Measurements from ENCODE around the gene BLM. TPM values are rescaled to one million over a fixed set of nuclear protein-coding genes. Genes with fewer than 3 reads are reported as not detected.
"Not testable (repeated sequence)": the region's sequence is repeated elsewhere in the genome, so short reads cannot be mapped to it uniquely, and the experiment has no call there.

The BLM gene
- total RNA-seq, 2 experiments from 2014 or later, result 59.5 to 73.7 TPM

DNA sequence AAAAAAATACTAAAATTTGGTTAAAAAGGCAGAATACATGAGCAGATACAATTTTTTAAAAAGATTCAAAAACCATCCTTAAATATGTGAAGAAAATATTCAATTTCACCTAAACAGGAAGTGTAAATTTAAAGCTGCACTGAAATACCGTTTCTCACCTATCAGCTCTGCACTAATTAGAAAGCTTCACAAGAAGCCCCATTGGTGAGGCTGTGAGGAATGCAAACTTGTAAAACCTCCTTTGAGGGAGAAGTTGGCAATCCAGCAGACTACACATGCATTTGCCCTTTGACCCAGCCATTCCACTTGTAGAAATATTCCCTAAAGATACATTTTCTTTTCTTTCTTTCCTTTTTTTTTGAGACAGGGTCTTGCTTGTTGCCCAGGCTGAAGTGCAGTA, 18.8 kb downstream of the BLM start:
- Mint-ChIP-seq H3K27ac (no peak overlapping the region), H3K27me3 (no peaks in the 10 kb centered on the region), H3K9me3 (ENCODE audit: low read depth) (peaks cover 12% of the 10 kb centered on the region), H3K36me3 (ENCODE audit: low read depth) (peaks cover 41% of the 10 kb centered on the region), H3K4me3 (no peak overlapping the region), H3K4me1 (peaks cover 21% of the 10 kb centered on the region)
- ChIA-PET CTCF (no interaction called here), POLR2A (interaction anchor here (0.6 kb wide), 1 partner anchor 156 kb away, joined by 3 read pairs; no protein-coding TSS in a partner anchor)
- ATAC-seq (no peak), DNase-seq (no peak)
- intact Hi-C loops (cut with DNase I, micrococcal nuclease), result no loop called here

DNA sequence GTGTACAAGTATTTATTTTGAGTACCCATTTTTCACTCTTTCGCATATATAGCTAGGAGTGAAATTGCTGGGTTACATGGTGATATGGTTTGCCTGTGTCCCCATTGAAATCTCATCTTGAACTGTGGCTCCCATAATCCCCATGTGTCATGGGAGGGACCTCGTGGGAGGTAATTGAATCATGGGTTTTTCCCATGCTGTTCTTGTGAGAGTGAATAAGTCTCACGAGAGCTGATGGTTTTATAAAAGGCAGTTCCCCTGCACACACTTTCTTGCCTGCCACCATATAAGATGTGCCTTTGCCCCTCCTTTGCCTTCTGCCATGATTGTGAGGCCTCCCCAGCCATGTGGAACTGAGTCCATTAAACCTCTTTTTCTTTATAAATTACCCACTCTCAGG, 23.4 kb downstream of the BLM start:
- H3K4me3 Mint-ChIP-seq; H3K27me3 Mint-ChIP-seq; intact Hi-C loops (cut with DNase I, micrococcal nuclease); H3K27ac Mint-ChIP-seq: not testable (repeated sequence)
- CTCF ChIA-PET, result interaction anchor here (1.2 kb wide), 1 partner anchor 145 kb away, joined by 5 read pairs; no protein-coding TSS in a partner anchor
- H3K4me1 Mint-ChIP-seq, result peaks cover 43% of the 10 kb centered on the region
- H3K36me3 Mint-ChIP-seq (ENCODE audit: low read depth), result peaks cover 44% of the 10 kb centered on the region
- peak; percentile 41 for DNase-seq
- peak; percentile 72 for ATAC-seq
- H3K9me3 Mint-ChIP-seq (ENCODE audit: low read depth), result peaks cover 17% of the 10 kb centered on the region
- POLR2A ChIA-PET, result interaction anchor here (0.6 kb wide), 1 partner anchor 118 kb away, joined by 3 read pairs; no protein-coding TSS in a partner anchor

DNA sequence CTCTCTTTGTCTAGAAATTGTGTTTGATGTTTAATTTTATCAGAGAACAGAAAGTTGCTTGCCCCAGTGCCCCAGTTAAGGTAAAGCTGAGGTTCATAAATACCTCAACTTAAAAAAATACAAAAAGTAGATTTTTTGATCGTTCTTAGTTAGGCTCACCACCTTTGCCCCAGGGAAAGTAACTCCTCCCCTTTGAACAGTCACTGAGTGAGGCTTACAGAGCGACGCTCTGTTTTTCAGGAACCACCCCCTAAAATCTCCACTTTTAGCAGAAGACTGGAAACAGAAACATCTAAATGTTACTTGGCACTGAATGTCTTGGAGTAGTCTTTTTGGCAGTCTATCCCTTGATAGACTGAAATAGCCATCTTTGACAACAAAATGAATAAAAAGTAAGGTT, 24.9 kb downstream of the BLM start:
- intact Hi-C loops (cut with DNase I, micrococcal nuclease), result no loop called here
- ChIA-PET CTCF (no interaction called here), POLR2A (no interaction called here)
- no peak for DNase-seq
- no peak for ATAC-seq
- Mint-ChIP-seq H3K27ac (no peak overlapping the region), H3K27me3 (no peaks in the 10 kb centered on the region), H3K4me3 (no peak overlapping the region), H3K4me1 (peaks cover 38% of the 10 kb centered on the region), H3K9me3 (ENCODE audit: low read depth) (peaks cover 17% of the 10 kb centered on the region), H3K36me3 (ENCODE audit: low read depth) (peaks cover 38% of the 10 kb centered on the region)

DNA sequence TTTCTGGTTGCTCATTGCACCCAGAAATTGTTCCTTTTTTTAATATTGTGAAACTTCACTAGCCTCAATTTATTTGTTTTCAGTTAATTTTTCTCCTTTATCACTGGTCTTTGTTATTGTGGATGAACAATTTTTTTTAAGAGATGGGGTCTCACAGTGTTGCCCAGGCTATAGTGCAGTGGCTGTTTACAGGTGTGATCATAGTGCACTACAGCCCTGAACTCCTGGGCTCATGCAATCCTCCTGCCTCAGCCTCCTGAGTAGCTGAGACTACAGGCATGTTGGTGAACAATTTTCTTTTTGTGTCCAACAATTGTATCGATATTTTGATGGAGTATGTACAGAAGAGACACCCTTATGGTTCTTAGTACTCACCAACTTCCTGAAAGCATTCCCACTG, 26.3 kb downstream of the BLM start:
- Mint-ChIP-seq H3K4me1 (peaks cover 38% of the 10 kb centered on the region), H3K27me3 (no peaks in the 10 kb centered on the region), H3K27ac (no peak overlapping the region), H3K4me3 (no peak overlapping the region), H3K36me3 (ENCODE audit: low read depth) (peaks cover 44% of the 10 kb centered on the region), H3K9me3 (ENCODE audit: low read depth) (peaks cover 17% of the 10 kb centered on the region)
- DNase-seq (no peak), ATAC-seq (no peak)
- POLR2A ChIA-PET, result no interaction called here
- CTCF ChIA-PET, result interaction anchor here (0.6 kb wide), 1 partner anchor 191 kb away, joined by 3 read pairs; no protein-coding TSS in a partner anchor
- intact Hi-C loops (cut with DNase I, micrococcal nuclease), result no loop called here

DNA sequence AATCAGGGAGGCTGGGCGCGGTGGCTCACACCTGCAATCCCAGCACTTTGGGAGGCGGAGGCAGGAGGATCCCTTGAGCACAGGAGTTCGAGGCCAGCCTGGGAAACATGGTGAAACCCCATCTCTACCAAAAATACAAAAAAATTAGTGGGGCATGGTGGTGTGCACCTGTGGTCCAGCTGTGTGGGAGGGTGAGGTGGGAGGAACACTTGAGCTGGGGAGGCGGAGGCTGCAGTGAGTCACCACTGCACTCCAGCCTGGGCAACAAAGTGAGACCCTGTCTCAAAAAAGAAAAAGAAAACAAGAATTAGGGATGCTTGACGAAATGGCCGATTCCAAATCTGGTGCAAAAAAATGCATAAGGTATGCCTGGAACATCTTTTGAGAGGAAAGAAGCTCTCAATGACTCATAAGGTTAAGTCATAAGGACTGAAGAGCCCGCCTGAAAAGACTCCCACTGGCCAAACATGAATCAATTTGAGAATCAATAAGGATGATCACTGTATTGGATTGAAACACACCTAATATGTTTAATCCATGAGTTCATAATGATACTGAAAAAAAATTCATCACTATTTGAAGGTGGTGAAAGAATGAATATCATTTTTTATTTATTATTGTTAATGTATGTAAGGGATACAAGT, 27.7 kb downstream of the BLM start:
- Mint-ChIP-seq H3K27me3 (no peaks in the 10 kb centered on the region), H3K4me1 (peaks cover 46% of the 10 kb centered on the region), H3K4me3 (no peak overlapping the region), H3K27ac (no peak overlapping the region), H3K9me3 (ENCODE audit: low read depth) (peaks cover 15% of the 10 kb centered on the region), H3K36me3 (ENCODE audit: low read depth) (peaks cover 47% of the 10 kb centered on the region)
- no peak for ATAC-seq
- no peak for DNase-seq
- intact Hi-C loops (cut with DNase I, micrococcal nuclease), result no loop called here
- CTCF ChIA-PET, result interaction anchor here (0.8 to 1.8 kb wide), 2 partner anchors 142 to 972 kb away, joined by 3 to 6 read pairs; no protein-coding TSS in a partner anchor
- POLR2A ChIA-PET, result no interaction called here

DNA sequence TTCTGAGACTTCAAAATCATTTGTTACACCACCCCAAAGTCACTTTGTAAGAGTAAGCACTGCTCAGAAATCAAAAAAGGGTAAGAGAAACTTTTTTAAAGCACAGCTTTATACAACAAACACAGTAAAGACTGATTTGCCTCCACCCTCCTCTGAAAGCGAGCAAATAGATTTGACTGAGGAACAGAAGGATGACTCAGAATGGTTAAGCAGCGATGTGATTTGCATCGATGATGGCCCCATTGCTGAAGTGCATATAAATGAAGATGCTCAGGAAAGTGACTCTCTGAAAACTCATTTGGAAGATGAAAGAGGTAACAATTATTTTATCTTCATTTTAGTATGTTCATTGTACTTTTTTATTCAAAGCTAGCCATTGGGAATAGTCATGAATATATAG, 32.6 kb downstream of the BLM start:
- DNase-seq (peak; percentile 27), ATAC-seq (peak; percentile 84)
- Mint-ChIP-seq H3K36me3 (ENCODE audit: low read depth) (peaks cover 47% of the 10 kb centered on the region), H3K4me1 (peaks cover 28% of the 10 kb centered on the region), H3K27me3 (no peaks in the 10 kb centered on the region), H3K4me3 (peak overlapping the region; percentile 22), H3K27ac (peak overlapping the region; percentile 82), H3K9me3 (ENCODE audit: low read depth) (no peaks in the 10 kb centered on the region)
- intact Hi-C loops (cut with DNase I, micrococcal nuclease), result no loop called here
- POLR2A ChIA-PET, result no interaction called here
- CTCF ChIA-PET, result interaction anchor here (0.8 to 0.9 kb wide), 3 partner anchors 49 to 100 kb away, joined by 3 read pairs; no protein-coding TSS in a partner anchor

DNA sequence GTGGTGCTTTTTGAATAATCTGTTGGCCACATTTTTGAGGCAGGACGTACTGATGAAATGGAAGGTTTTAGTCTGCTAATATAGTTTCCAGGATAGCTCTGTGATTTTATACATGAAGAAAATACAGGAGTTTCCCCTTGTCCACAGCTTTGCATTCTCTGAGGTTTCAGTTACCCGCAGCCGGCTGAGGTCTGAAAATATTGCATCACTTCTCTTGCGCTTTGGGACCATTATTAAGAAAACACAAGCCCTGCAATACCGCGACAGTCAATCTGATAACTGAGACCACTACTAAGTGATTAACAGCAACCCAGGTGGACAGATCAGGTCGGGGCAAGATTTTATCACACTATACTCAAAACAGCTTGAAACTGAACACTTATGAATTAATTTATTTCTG, 33.0 kb downstream of the BLM start:
- POLR2A ChIA-PET, result no interaction called here
- H3K36me3 Mint-ChIP-seq (ENCODE audit: low read depth), result peaks cover 52% of the 10 kb centered on the region

DNA sequence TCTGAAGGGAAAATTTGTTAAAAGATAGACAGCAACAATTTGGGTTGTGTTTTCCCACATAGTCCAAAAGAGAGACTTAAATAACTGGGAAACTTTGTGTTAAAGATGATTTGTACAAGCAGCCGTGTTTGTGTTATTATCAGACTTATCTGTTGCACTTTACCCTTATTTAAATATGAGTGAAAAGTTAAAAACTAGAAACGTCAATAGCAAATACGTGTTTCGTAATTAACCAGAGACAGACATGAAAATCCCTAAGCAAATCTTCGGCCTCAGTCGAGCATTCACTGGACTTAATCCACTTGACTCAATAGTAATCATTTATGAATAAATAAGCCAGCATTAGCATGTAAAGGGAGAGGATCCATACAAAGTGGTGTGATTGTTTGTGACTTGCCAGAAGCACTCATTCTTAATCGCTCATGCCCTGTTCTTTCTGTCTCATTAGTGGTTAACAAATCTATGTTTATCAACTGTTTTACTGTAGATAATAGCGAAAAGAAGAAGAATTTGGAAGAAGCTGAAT, 34.2 kb downstream of the BLM start:
- no peak overlapping the region for H3K27ac Mint-ChIP-seq
- H3K4me1 Mint-ChIP-seq, result peaks cover 25% of the 10 kb centered on the region
- ATAC-seq (no peak), DNase-seq (no peak)
- no peaks in the 10 kb centered on the region for H3K9me3 Mint-ChIP-seq (ENCODE audit: low read depth)
- peaks cover 58% of the 10 kb centered on the region for H3K36me3 Mint-ChIP-seq (ENCODE audit: low read depth)
- ChIA-PET CTCF (interaction anchor here (1.3 kb wide), 1 partner anchor 134 kb away, joined by 3 read pairs; no protein-coding TSS in a partner anchor), POLR2A (no interaction called here)
- H3K4me3 Mint-ChIP-seq, result no peak overlapping the region
- intact Hi-C loops (cut with DNase I, micrococcal nuclease), result no loop called here
- no peaks in the 10 kb centered on the region for H3K27me3 Mint-ChIP-seq

More for the DNA sequence above, 33.0 kb downstream of the BLM start:
- peak; percentile 63 for DNase-seq
- H3K4me3 Mint-ChIP-seq, result peak overlapping the region; percentile 29
- CTCF ChIA-PET, result interaction anchor here (0.8 to 0.9 kb wide), 3 partner anchors 49 to 100 kb away, joined by 3 read pairs; no protein-coding TSS in a partner anchor
- ATAC-seq, result peak; percentile 80
- H3K27ac Mint-ChIP-seq, result peak overlapping the region; percentile 82
- H3K27me3 Mint-ChIP-seq, result no peaks in the 10 kb centered on the region
- no peaks in the 10 kb centered on the region for H3K9me3 Mint-ChIP-seq (ENCODE audit: low read depth)
- intact Hi-C loops (cut with DNase I, micrococcal nuclease), result no loop called here
- peaks cover 25% of the 10 kb centered on the region for H3K4me1 Mint-ChIP-seq

DNA sequence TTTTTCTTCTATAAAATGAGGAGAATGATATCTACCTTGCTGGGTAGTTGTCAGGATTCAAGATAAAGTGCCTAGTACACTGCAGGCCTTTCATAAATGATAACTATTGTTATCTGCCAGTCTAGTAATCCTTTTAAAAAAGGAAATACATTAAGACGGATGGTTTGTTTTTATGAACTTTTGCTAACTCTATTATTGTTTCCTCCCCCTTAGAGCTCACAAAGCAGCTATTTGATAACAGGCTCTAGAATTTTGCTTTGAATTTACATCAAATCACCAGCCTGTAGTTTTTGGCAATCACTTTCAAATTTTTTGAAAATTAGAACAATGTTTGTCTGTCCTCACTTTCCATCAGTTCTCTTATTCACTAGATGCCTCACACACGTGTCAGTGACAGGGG, 39.8 kb downstream of the BLM start:
- Mint-ChIP-seq H3K4me3 (no peak overlapping the region), H3K27ac (no peak overlapping the region), H3K36me3 (ENCODE audit: low read depth) (peaks cover 49% of the 10 kb centered on the region), H3K9me3 (ENCODE audit: low read depth) (no peaks in the 10 kb centered on the region), H3K4me1 (peaks cover 3% of the 10 kb centered on the region), H3K27me3 (no peaks in the 10 kb centered on the region)
- intact Hi-C loops (cut with DNase I, micrococcal nuclease), result no loop called here
- ATAC-seq (no peak), DNase-seq (no peak)
- POLR2A ChIA-PET, result no interaction called here
- CTCF ChIA-PET, result no interaction called here

DNA sequence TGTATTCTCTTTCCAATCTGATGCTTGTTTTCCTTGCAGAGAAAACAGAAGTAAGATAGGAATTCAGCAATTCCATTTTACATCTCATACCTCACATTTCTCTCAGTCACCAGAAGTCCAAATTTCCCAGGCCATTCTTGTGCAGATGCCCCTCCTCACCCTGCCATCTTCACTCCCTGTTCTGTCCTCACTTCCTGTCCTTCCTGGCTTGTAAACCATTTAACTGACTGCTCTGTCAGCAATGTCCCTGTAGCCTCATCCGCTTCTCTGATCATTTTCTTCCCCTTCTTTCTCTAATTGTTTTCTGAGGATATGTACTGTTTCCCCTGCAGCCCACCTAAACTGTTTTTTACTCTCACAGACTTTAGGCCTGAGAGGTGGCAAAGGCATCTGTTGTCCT, 40.3 kb downstream of the BLM start:
- peaks cover 3% of the 10 kb centered on the region for H3K4me1 Mint-ChIP-seq
- DNase-seq (no peak), ATAC-seq (no peak)
- H3K4me3 Mint-ChIP-seq, result no peak overlapping the region
- intact Hi-C loops (cut with DNase I, micrococcal nuclease), result no loop called here
- peaks cover 52% of the 10 kb centered on the region for H3K36me3 Mint-ChIP-seq (ENCODE audit: low read depth)
- ChIA-PET POLR2A (no interaction called here), CTCF (no interaction called here)
- H3K27ac Mint-ChIP-seq, result no peak overlapping the region
- H3K9me3 Mint-ChIP-seq (ENCODE audit: low read depth), result no peaks in the 10 kb centered on the region
- H3K27me3 Mint-ChIP-seq, result no peaks in the 10 kb centered on the region

DNA sequence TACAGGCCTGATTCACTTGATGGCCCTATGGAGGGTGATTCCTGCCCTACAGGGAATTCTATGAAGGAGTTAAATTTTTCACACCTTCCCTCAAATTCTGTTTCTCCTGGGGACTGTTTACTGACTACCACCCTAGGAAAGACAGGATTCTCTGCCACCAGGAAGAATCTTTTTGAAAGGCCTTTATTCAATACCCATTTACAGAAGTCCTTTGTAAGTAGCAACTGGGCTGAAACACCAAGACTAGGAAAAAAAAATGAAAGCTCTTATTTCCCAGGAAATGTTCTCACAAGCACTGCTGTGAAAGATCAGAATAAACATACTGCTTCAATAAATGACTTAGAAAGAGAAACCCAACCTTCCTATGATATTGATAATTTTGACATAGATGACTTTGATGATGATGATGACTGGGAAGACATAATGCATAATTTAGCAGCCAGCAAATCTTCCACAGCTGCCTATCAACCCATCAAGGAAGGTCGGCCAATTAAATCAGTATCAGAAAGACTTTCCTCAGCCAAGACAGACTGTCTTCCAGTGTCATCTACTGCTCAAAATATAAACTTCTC, 43.6 kb downstream of the BLM start:
- POLR2A ChIA-PET, result no interaction called here
- H3K27me3 Mint-ChIP-seq, result no peaks in the 10 kb centered on the region
- no peak overlapping the region for H3K27ac Mint-ChIP-seq
- intact Hi-C loops (cut with DNase I, micrococcal nuclease), result loop anchor here in 1 of 2 experiments (5.0 kb wide), 1 partner anchor 38 kb away; no protein-coding TSS in a partner anchor
- H3K9me3 Mint-ChIP-seq (ENCODE audit: low read depth), result no peaks in the 10 kb centered on the region
- H3K36me3 Mint-ChIP-seq (ENCODE audit: low read depth), result peaks cover 41% of the 10 kb centered on the region
- CTCF ChIA-PET, result interaction anchor here (2.7 kb wide), 1 partner anchor 125 kb away, joined by 9 read pairs; no protein-coding TSS in a partner anchor
- H3K4me1 Mint-ChIP-seq, result no peaks in the 10 kb centered on the region
- ATAC-seq (no peak), DNase-seq (no peak)
- no peak overlapping the region for H3K4me3 Mint-ChIP-seq

DNA sequence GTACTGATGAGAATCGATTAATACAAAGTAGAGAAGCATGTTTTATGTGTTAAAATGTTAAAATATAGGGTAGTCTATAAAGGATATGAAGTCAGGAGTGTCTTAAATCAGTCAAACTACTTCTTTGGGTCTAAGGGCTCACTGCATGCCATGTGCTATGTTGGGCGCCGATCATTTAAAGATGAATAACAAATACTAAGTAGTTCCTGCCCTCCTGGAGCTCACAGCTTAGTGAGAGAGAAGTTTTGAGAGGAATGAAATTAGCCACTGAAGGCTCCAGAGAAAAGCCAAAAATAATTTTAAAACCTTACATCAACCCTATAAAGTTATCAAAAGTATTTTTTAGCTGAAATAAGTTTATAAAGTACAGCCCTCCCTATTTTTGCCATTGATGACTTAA, 44.5 kb downstream of the BLM start:
- POLR2A ChIA-PET, result no interaction called here
- CTCF ChIA-PET, result interaction anchor here (0.6 to 2.7 kb wide), 4 partner anchors 12 to 1755 kb away, joined by 3 to 9 read pairs (median 4); partner anchors contain the start of gene BLM
- no peak overlapping the region for H3K27ac Mint-ChIP-seq

More for the DNA sequence above, 44.5 kb downstream of the BLM start:
- Mint-ChIP-seq H3K4me1 (no peaks in the 10 kb centered on the region), H3K9me3 (ENCODE audit: low read depth) (no peaks in the 10 kb centered on the region), H3K36me3 (ENCODE audit: low read depth) (peaks cover 38% of the 10 kb centered on the region), H3K27me3 (no peaks in the 10 kb centered on the region), H3K4me3 (no peak overlapping the region)
- intact Hi-C loops (cut with DNase I, micrococcal nuclease), result loop anchor here in 1 of 2 experiments (5.0 kb wide), 1 partner anchor 39 kb away; no protein-coding TSS in a partner anchor
- no peak for ATAC-seq
- DNase-seq, result no peak

Data from activated CD4-positive, alpha-beta T cell treated with anti-CD3 and anti-CD28 coated beads for 36 hours (primary cell).